Measurements from ENCODE around the gene TNPO3. TPM values are rescaled to one million over a fixed set of nuclear protein-coding genes. Genes with fewer than 3 reads are reported as not detected.

The TNPO3 gene
- total RNA-seq, 1 donor from 2014 or later = 45.9 TPM

DNA sequence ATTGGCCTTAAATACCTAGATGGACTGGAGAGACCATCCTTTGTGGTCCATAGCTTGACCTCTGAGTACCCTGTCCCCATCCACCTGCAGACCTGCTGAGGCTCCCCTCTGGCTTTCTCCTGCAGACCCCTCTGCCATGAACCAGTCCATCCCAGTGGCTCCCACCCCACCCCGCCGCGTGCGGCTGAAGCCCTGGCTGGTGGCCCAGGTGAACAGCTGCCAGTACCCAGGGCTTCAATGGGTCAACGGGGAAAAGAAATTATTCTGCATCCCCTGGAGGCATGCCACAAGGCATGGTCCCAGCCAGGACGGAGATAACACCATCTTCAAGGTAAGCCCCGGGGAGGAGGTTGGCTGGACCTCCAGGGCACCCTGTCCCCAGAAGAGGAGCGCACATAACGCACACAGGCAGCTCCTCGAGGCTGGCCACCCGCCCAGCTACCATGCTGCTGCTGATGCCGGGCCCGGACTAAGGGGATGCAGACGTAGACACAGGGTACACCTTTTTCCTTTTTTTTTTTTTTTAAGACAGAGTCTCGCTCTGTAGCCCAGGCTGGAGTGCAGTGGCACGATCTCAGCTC lies 112.9 kb downstream of the TNPO3 start:
- H3K27me3 ChIP-seq (ENCODE audit: control insufficient read depth in 3 of 3, insufficient read depth in 3 of 3, low read length in 3 of 3) = peaks cover 22 to 25% (median 23%) of the 10 kb centered on the region in 3 donors
- no peak overlapping the region for H3K4me3 ChIP-seq (ENCODE audit: low read length in 3 of 3)
- H3K36me3 ChIP-seq (ENCODE audit: control insufficient read depth in 3 of 3, insufficient read depth in 3 of 3, low read length in 3 of 3) = no peaks in the 10 kb centered on the region
- no peak overlapping the region for H3K9ac ChIP-seq (ENCODE audit: low read depth in 1 of 3, low read length in 3 of 3)
- H3K4me1 ChIP-seq (ENCODE audit: control insufficient read depth in 3 of 3, insufficient read depth in 3 of 3, low read length in 3 of 3) = peaks cover 6 to 13% (median 7%) of the 10 kb centered on the region in 3 donors
- H3K27ac ChIP-seq (ENCODE audit: low read depth, low read length) = no peak overlapping the region
- H3K9me3 ChIP-seq (ENCODE audit: control insufficient read depth in 3 of 3, low read length in 3 of 3) = no peaks in the 10 kb centered on the region

DNA sequence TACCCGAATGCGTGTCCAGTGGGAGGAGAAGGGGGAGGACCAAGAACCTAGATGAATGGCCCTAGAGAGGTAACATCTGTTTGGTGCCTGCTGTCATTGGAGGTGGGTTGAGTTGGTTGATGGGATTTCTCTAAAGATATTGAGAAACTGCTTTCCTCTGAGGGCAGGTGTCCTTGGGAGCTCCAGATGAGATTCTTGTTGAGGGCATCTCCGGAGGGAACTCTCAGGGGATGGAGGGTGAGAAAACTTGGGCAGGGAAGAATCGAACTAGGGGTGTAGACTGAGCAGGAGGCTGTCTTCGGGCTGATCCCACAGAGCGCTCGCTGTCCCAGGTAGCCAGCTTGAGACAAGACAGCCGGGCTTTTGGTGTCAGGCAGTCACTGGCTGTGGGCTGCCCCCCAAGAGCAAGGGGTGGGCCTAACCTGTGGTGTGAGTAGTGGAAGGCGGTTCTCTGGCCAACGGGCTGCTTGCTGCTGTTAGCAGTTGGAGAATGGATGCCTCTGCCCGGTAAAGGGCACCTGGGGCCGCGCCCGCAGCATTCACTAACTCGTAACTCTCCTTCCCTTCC lies 113.5 kb downstream of the TNPO3 start:
- H3K27me3 ChIP-seq (ENCODE audit: control insufficient read depth in 3 of 3, insufficient read depth in 3 of 3, low read length in 3 of 3) = peaks cover 21 to 26% (median 22%) of the 10 kb centered on the region in 3 donors
- H3K4me3 ChIP-seq (ENCODE audit: low read length in 3 of 3) = no peak overlapping the region
- peaks cover 6 to 14% (median 7%) of the 10 kb centered on the region in 3 donors for H3K4me1 ChIP-seq (ENCODE audit: control insufficient read depth in 3 of 3, insufficient read depth in 3 of 3, low read length in 3 of 3)

DNA sequence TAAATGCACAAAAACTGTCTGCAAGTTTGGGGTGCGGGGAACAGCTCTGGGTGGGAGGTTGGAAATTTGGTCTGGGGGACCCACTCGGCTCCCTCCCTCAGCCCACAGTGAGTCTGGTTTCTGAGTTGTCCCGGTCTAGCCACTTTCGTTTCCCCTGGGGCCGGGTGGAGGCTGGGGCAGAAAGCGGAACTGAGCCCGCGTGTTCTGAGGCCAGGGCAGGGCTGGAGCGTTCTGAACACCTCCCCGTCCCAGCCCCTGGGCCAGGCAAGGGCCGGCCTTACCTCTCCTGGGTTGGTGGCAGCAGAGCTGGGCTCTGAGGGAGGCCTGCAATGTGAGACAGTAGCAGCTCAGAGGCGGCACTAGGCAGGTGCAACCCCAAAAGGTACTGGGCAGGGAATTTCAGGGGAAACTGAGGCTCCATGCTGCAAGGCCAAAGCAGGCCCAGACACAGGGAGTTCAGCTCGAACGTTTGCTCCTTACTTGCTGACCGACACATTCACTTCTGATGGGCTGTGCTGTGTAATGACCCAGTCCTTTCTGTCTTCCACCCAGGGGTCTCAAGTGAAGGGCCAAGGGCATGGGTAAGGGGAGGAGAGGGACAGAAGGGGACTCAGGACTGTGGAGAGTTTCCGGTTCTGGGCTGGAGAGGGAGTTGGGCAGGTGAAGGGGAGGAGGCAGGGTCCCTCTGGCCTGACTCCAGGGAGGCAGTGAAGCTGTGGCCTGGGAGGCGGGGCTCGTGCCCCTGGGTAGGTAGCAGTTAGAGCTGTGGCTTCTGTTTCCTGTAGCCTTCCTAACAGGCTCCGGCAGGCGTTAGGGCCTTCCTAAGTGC lies 114.2 kb downstream of the TNPO3 start:
- Histone ChIP-seq H3K27ac (ENCODE audit: low read depth, low read length) (peak overlapping the region; percentile 7), H3K36me3 (ENCODE audit: control insufficient read depth in 3 of 3, insufficient read depth in 3 of 3, low read length in 3 of 3) (no peaks in the 10 kb centered on the region), H3K4me3 (ENCODE audit: low read length in 3 of 3) (peak overlapping the region in 1 of 3 donors; percentile 9), H3K9ac (ENCODE audit: low read depth in 1 of 3, low read length in 3 of 3) (no peak overlapping the region), H3K4me1 (ENCODE audit: control insufficient read depth in 3 of 3, insufficient read depth in 3 of 3, low read length in 3 of 3) (peaks cover 6 to 14% (median 7%) of the 10 kb centered on the region in 3 donors), H3K9me3 (ENCODE audit: control insufficient read depth in 3 of 3, low read length in 3 of 3) (no peaks in the 10 kb centered on the region), H3K27me3 (ENCODE audit: control insufficient read depth in 3 of 3, insufficient read depth in 3 of 3, low read length in 3 of 3) (peaks cover 18 to 23% (median 22%) of the 10 kb centered on the region in 3 donors)

More for the DNA sequence above, 113.5 kb downstream of the TNPO3 start:
- Histone ChIP-seq H3K27ac (ENCODE audit: low read depth, low read length) (no peak overlapping the region), H3K9me3 (ENCODE audit: control insufficient read depth in 3 of 3, low read length in 3 of 3) (no peaks in the 10 kb centered on the region), H3K36me3 (ENCODE audit: control insufficient read depth in 3 of 3, insufficient read depth in 3 of 3, low read length in 3 of 3) (no peaks in the 10 kb centered on the region), H3K9ac (ENCODE audit: low read depth in 1 of 3, low read length in 3 of 3) (no peak overlapping the region)

DNA sequence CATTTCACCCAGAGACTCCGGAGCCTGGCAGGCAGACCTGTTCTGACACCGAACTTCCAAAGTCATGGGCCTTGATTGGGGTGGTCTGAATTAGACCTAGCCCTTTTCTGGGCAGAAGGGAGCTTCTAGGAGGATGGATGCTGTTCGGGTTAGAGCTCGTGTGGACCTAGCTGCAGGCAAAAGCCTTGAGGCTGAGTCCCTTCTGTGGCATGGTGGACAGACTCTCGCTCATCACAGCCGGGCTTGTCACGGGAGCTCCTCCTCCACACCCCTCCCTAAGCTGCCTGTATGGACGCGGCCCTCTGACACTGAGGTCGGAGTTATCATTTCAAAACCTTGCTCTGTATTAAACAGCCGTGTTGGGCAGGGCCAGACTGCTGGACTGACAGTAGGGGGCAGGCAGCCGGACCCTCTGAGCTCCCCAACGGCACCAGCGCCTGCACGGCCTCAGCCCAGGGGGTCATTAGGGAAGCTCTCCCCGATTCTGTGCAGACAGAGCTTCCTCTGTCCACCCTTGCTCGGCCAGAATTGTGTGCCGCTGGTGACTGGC lies 115.0 kb downstream of the TNPO3 start:
- Histone ChIP-seq H3K9me3 (ENCODE audit: control insufficient read depth in 3 of 3, low read length in 3 of 3) (no peaks in the 10 kb centered on the region), H3K27me3 (ENCODE audit: control insufficient read depth in 3 of 3, insufficient read depth in 3 of 3, low read length in 3 of 3) (peaks cover 18 to 30% (median 28%) of the 10 kb centered on the region in 3 donors), H3K4me3 (ENCODE audit: low read length in 3 of 3) (peak overlapping the region in 1 of 3 donors; percentile 9), H3K9ac (ENCODE audit: low read depth in 1 of 3, low read length in 3 of 3) (no peak overlapping the region), H3K36me3 (ENCODE audit: control insufficient read depth in 3 of 3, insufficient read depth in 3 of 3, low read length in 3 of 3) (no peaks in the 10 kb centered on the region), H3K4me1 (ENCODE audit: control insufficient read depth in 3 of 3, insufficient read depth in 3 of 3, low read length in 3 of 3) (peaks cover 6 to 14% (median 7%) of the 10 kb centered on the region in 3 donors), H3K27ac (ENCODE audit: low read depth, low read length) (peak overlapping the region; percentile 7)

DNA sequence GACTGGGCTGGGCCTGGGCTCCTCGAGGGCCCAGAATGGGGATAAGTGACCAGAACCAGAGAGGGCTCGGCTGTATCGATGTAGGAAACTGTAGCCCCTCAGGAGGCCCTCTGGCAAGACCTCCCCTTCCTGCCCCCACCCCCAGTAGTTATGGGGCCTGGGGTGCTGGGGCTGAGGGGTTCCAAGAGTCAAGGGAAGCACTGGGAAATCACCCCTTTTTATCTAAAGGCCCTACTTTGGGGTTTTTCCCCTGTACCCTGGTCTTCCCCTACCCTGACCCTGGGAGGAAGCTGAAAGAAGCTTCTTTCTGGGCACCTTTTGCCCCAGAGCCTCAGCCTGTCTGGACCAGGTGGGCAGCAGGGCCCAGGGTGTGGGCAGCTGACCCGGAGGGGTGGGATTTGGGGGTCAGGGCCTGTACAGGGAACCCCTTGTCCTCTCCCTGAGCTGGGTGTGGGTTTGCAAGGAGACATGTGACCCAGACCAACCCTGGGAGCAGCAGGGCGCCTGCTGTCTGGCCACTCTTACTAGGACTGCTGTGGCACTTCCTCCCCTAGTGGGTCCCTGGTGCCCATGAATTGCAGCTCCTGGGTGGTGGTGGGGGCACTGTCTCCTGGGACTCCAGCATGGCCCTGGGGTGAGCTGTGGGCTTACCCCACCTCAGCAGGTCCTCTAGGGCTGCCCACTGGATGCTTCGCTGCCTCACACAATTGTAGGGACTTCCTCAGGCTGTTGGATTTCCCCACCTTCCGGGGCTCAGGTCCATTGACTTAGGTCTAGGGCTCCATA lies 115.6 kb downstream of the TNPO3 start:
- Histone ChIP-seq H3K36me3 (ENCODE audit: control insufficient read depth in 3 of 3, insufficient read depth in 3 of 3, low read length in 3 of 3) (no peaks in the 10 kb centered on the region), H3K4me3 (ENCODE audit: low read length in 3 of 3) (no peak overlapping the region), H3K9ac (ENCODE audit: low read depth in 1 of 3, low read length in 3 of 3) (no peak overlapping the region), H3K9me3 (ENCODE audit: control insufficient read depth in 3 of 3, low read length in 3 of 3) (no peaks in the 10 kb centered on the region), H3K4me1 (ENCODE audit: control insufficient read depth in 3 of 3, insufficient read depth in 3 of 3, low read length in 3 of 3) (peaks cover 6 to 14% (median 7%) of the 10 kb centered on the region in 3 donors), H3K27ac (ENCODE audit: low read depth, low read length) (peak overlapping the region; percentile 7), H3K27me3 (ENCODE audit: control insufficient read depth in 3 of 3, insufficient read depth in 3 of 3, low read length in 3 of 3) (peaks cover 22 to 31% (median 28%) of the 10 kb centered on the region in 3 donors)

DNA sequence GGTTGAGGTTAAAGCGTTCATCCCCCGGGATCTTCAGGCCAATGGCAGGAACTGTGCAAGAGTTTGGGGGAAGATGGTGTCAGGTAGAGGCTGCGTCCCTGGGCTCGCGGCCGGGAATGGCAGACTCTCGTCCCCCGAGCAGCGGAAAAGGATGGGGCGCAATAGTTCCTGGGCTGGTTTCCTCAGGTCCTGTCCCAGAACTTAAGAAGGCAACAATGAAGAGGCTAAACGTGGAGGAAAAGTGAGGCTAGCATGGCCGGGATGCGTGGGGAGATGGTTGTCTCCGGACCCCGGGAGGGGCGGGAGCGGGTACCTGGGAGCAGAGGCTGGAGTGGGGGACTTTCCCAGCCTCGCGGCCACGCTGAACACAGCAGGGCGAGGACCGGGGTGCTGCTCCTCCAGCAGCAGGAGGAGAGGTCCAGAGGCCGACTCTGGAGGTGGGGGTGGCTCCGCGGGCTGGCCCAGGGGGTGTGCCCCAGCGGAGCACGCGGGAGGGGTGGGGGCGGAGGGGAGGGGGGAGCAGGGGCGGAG lies 116.3 kb downstream of the TNPO3 start:
- peaks cover 6 to 14% (median 7%) of the 10 kb centered on the region in 3 donors for H3K4me1 ChIP-seq (ENCODE audit: control insufficient read depth in 3 of 3, insufficient read depth in 3 of 3, low read length in 3 of 3)
- H3K27ac ChIP-seq (ENCODE audit: low read depth, low read length) = no peak overlapping the region

DNA sequence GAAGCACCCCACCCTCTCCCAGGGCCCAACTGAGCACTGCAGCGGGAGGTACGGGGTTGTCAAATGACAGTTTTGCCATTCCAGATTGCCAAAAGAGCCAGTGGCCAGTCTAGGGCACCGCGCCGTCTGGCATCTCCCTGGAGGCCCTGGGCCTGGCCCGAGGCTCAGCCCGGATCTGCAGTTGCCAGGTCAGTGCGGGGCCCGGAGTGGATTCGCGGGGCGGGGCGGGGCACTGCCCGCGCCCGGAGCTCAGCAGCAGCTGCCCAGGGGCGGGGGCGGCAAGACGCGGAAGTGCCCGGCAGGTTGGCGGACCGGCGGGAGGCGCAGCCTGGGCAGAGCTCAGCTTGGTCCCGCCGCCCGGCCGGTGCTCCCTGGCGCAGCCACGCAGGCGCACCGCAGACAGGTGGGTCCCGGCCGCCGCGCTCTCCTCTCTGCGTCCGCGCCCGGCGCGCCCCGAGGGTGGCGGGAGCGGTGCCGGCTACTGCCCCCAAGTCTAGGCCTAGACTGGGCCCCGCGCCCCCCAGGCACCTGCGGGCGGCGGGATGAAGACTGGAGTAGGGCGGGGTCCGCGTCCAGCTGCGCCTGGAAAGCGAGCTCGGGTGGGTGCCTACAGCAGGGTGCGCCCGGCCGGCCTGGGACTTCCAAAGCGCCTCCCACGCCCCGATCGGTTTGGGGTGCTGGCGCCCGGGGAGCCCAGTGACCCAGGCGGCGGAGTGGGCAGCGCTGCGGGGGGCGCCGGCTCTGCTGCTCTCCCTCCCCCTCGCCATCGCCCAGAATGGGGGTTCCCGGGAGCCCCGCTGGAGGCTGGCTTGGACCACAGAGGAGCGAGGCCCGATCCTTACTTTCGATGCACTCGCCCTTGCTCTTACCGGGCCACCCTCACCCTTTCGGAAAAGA lies 117.0 kb downstream of the TNPO3 start, which contains the start of gene IRF5:
TSS of gene IRF5 (plus strand) at position 281 of the 897 bp plus-strand sequence. CDS start 4,155 bp downstream, outside the sequence.
- peak within 1 kb of the TSS; percentile 47 to 69 (median 56) for H3K4me3 ChIP-seq (ENCODE audit: low read length in 3 of 3)
- peak within 1 kb of the TSS in 2 of 3 donors; percentile 14 to 45 for H3K9ac ChIP-seq (ENCODE audit: low read depth in 1 of 3, low read length in 3 of 3)
- H3K27ac ChIP-seq (ENCODE audit: low read depth, low read length) = no peak within 1 kb of the TSS
- H3K9me3 ChIP-seq (ENCODE audit: control insufficient read depth in 3 of 3, low read length in 3 of 3) = no peaks in the 10 kb centered on the region
- peaks cover 6 to 16% (median 9%) of the 10 kb centered on the region in 3 donors for H3K4me1 ChIP-seq (ENCODE audit: control insufficient read depth in 3 of 3, insufficient read depth in 3 of 3, low read length in 3 of 3)
- peaks cover 31 to 34% (median 32%) of the 10 kb centered on the region in 3 donors for H3K27me3 ChIP-seq (ENCODE audit: control insufficient read depth in 3 of 3, insufficient read depth in 3 of 3, low read length in 3 of 3)
- no peaks in the 10 kb centered on the region for H3K36me3 ChIP-seq (ENCODE audit: control insufficient read depth in 3 of 3, insufficient read depth in 3 of 3, low read length in 3 of 3)

More for the DNA sequence above, 116.3 kb downstream of the TNPO3 start:
- H3K36me3 ChIP-seq (ENCODE audit: control insufficient read depth in 3 of 3, insufficient read depth in 3 of 3, low read length in 3 of 3) = no peaks in the 10 kb centered on the region
- peak overlapping the region in 1 of 3 donors; percentile 14 for H3K9ac ChIP-seq (ENCODE audit: low read depth in 1 of 3, low read length in 3 of 3)
- peak overlapping the region; percentile 47 to 69 (median 56) for H3K4me3 ChIP-seq (ENCODE audit: low read length in 3 of 3)
- peaks cover 24 to 33% (median 28%) of the 10 kb centered on the region in 3 donors for H3K27me3 ChIP-seq (ENCODE audit: control insufficient read depth in 3 of 3, insufficient read depth in 3 of 3, low read length in 3 of 3)
- H3K9me3 ChIP-seq (ENCODE audit: control insufficient read depth in 3 of 3, low read length in 3 of 3) = no peaks in the 10 kb centered on the region

DNA sequence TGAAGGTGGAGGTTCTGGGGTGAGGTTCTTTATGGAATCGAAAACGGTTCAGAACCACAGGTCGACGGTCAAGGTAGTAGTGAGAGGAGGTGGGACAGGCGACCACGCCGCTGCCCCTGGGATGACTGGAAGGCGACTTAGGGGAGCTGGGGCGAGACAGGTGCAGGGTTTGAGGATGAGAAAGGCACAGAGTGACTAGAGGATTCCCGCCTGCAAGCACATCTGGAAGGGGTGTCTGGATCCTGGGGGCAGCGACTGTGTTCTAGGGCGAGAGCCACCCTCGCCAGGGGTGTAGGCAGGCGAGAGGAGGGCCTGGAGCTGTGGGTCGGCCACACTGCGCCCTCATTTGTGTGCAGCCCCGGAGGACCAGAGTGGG lies 117.7 kb downstream of the TNPO3 start:
- Histone ChIP-seq H3K9me3 (ENCODE audit: control insufficient read depth in 3 of 3, low read length in 3 of 3) (no peaks in the 10 kb centered on the region), H3K36me3 (ENCODE audit: control insufficient read depth in 3 of 3, insufficient read depth in 3 of 3, low read length in 3 of 3) (no peaks in the 10 kb centered on the region), H3K27ac (ENCODE audit: low read depth, low read length) (no peak overlapping the region), H3K27me3 (ENCODE audit: control insufficient read depth in 3 of 3, insufficient read depth in 3 of 3, low read length in 3 of 3) (peaks cover 32 to 34% (median 32%) of the 10 kb centered on the region in 3 donors), H3K4me1 (ENCODE audit: control insufficient read depth in 3 of 3, insufficient read depth in 3 of 3, low read length in 3 of 3) (peaks cover 6 to 20% (median 10%) of the 10 kb centered on the region in 3 donors), H3K4me3 (ENCODE audit: low read length in 3 of 3) (peak overlapping the region; percentile 38 to 56 (median 47)), H3K9ac (ENCODE audit: low read depth in 1 of 3, low read length in 3 of 3) (peak overlapping the region in 1 of 3 donors; percentile 45)

All from skeletal muscle tissue (tissue), 4 donors.